ENCODE data around the gene ARHGAP9. TPM values are rescaled to one million over a fixed set of nuclear protein-coding genes. Genes with fewer than 3 reads are reported as not detected.
"Not testable (repeated sequence)": the region's sequence is repeated elsewhere in the genome, so short reads cannot be mapped to it uniquely, and the experiment has no call there.

Gene ARHGAP9
- total RNA-seq, 1 donor from 2014 or later = 0.18 TPM

DNA sequence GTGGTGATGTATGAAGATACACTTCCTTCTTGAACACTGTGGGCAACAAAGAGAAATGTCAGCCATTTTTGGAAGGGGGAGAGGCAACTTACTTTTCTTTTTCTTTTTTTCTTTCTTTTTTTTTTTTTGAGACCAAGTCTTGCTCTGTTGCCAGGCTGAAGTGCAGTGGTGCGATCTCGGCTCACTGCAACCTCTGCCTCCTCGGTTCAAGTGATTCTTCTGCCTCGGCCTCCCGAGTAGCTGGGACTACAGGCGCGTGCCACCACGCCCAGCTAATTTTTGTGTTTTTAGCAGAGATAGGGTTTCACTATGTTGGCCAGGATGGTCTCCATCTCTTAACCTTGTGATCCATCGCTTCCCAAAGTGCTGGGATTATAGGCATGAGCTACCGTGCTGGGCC, 38.1 kb upstream of the ARHGAP9 start:
- not testable (repeated sequence) for DNase-seq (ENCODE audit: extremely low read depth, low read depth, low spot score)

DNA sequence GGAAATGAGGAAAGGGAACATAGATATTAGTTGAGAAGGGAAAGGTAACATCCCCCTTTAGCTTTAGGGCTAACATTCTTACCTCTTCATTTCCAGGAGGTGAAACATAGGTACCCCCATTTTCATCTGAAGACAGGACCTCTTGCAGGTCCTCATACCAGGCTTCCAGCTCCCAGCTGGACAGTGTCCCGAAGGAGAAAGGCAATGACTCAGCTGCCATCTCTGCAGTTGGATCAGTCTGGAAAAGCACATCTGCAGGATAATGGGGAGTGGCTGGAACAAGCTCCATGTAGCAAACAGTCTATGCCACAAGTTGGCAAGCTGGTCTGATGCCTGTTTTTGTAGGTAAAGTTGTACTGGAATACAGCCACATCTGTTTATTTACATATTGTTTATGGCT, 37.5 kb upstream of the ARHGAP9 start:
- no peak for DNase-seq (ENCODE audit: extremely low read depth, low read depth, low spot score)

DNA sequence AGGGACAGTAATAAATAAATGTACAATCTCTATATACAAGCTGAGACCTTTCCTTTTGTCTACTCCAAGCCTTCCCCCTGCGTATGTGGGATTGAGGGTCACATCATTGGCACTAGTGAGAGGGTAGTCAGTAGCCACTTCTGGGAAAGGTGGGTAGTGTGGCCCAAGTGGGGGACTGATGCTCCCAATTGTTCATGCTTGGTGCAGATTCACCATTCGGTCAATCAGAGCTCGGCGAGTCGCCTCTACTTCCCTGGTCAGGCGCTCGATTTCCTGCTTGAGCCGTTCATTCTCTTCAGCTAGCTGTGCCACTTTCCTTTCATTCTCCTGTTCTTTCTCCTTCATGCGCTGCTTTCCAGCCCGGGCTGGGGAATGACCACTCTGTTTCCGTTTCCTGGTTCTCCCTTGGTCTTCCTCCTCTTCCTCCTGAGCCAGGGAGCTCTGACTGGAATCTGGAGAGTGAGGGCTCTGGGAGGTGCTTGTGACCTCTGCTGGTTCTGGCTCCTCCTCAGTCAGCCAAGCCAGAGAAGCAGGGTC, 37.0 kb upstream of the ARHGAP9 start:
- DNase-seq (ENCODE audit: extremely low read depth, low read depth, low spot score) = no peak

DNA sequence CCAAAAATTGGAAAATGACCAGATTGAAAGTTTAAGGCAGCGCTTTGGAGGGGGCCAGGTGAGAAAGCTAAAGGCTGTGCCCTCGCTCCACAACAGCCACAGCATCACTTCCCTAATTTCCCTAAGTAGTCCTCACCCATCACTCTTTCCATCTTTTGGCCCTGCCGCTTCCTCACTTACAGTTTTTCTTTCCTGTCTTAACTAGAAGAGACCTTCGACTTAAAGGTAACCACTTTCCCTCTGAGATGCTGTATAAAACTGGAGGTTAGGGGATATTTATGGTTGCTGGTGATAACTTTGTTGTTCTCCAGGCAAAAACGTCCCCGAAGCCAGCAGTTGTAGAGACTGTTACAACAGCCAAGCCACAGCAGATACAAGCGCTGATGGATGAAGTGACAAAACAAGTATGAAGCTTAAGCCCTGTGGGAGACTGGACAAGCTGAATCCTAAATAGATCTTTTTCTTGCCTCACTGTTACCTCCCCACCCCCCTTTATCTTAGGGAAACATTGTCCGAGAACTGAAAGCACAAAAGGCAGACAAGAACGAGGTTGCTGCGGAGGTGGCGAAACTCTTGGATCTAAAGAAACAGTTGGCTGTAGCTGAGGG, 36.4 kb upstream of the ARHGAP9 start:
- no peak for DNase-seq (ENCODE audit: extremely low read depth, low read depth, low spot score)

GRCh38 chr12:57515408-57515933, 35.8 kb upstream of the ARHGAP9 start:
- DNase-seq (ENCODE audit: extremely low read depth, low read depth, low spot score) = no peak

DNA sequence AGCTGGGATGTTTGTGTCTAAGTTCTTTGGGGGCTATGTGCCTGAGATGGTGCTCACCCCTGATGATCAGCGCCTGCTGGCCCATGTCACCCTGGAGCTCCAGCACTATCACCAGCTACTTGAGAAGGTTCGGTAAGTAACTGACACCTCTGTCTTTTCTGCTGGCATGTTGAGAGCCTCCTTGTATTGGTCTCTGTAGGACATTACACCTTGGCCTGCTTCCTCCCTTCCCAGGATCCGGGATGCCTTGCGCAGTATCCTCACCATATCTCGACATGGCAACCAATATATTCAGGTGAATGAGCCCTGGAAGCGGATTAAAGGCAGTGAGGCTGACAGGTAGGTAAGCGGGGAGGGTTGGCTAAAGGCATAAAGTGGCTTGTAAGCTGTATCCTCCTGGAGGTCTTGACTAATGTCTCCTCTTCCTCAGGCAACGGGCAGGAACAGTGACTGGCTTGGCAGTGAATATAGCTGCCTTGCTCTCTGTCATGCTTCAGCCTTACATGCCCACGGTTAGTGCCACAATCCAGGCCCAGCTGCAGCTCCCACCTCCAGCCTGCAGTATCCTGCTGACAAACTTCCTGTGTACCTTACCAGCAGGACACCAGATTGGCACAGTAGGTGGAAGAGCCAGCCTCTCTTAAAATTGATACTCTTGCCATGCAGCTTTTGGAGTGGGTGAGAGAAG, 35.2 kb upstream of the ARHGAP9 start:
- no peak for DNase-seq (ENCODE audit: extremely low read depth, low read depth, low spot score)

- not testable (repeated sequence) for DNase-seq (ENCODE audit: extremely low read depth, low read depth, low spot score)
Measured at GRCh38 chr12:57514246-57514645, 34.6 kb upstream of the ARHGAP9 start.

DNA sequence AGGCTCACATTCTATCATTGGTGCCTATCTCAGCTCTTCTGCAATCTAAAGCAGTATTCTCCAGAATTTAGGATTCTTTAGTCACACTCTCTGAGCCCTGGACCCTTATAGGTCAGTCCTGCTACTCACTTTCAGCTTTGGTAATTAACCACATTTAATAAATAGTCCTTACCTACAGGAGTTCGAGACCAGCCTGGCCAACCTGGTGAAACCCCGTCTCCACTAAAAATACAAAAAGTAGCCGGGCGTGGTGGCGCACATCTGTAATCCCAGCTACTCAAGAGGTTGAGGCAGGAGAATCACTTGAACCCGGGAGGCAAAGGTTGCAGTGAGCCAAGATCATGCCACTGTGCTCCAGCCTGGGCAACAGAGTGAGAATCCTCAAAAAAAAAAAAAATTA, 34.0 kb upstream of the ARHGAP9 start:
- not testable (repeated sequence) for DNase-seq (ENCODE audit: extremely low read depth, low read depth, low spot score)

- DNase-seq (ENCODE audit: extremely low read depth, low read depth, low spot score) = no peak
Measured at GRCh38 chr12:57513266-57513665, 33.6 kb upstream of the ARHGAP9 start.

- no peak for DNase-seq (ENCODE audit: extremely low read depth, low read depth, low spot score)
Measured at GRCh38 chr12:57512665-57513064, 33.0 kb upstream of the ARHGAP9 start.

- no peak for DNase-seq (ENCODE audit: extremely low read depth, low read depth, low spot score)
Measured at GRCh38 chr12:57511588-57512325, 32.1 kb upstream of the ARHGAP9 start.

DNA sequence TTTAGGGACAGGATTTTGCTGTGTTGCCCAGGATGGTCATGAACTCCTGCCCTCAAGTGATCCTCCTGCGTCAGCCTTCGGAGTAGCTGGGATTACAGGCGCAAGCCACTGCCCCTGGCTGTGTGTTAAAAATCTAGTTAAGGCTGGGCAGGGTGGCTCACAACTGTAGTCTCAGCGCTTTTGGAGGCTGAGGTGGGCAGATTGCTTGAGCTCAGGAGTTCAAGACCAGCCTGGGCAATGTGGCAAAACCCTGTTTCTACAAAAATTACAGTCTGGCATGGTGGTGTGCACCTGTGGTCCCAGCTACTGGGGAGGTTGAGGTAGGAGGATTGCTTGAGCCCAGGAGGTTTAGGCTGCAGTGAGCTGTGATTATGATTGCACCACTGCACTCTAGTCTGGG, 31.5 kb upstream of the ARHGAP9 start:
- DNase-seq (ENCODE audit: extremely low read depth, low read depth, low spot score) = no peak

DNA sequence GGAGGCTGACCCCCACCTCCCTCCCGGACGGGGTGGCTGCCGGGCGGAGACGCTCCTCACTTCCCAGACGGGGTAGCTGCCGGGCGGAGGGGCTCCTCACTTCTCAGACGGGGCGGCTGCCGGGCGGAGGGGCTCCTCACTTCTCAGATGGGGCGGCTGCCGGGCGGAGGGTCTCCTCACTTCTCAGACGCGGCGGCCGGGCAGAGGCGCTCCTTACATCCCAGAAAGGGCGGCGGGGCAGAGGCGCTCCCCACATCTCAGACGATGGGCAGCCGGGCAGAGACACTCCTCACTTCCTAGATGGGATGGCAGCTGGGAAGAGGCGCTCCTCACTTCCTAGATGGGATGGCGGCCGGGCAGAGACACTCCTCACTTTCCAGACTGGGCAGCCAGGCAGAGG, 28.1 kb upstream of the ARHGAP9 start:
- DNase-seq (ENCODE audit: extremely low read depth, low read depth, low spot score) = not testable (repeated sequence)

GRCh38 chr12:57506541-57506940, 26.9 kb upstream of the ARHGAP9 start:
- not testable (repeated sequence) for DNase-seq (ENCODE audit: extremely low read depth, low read depth, low spot score)

DNA sequence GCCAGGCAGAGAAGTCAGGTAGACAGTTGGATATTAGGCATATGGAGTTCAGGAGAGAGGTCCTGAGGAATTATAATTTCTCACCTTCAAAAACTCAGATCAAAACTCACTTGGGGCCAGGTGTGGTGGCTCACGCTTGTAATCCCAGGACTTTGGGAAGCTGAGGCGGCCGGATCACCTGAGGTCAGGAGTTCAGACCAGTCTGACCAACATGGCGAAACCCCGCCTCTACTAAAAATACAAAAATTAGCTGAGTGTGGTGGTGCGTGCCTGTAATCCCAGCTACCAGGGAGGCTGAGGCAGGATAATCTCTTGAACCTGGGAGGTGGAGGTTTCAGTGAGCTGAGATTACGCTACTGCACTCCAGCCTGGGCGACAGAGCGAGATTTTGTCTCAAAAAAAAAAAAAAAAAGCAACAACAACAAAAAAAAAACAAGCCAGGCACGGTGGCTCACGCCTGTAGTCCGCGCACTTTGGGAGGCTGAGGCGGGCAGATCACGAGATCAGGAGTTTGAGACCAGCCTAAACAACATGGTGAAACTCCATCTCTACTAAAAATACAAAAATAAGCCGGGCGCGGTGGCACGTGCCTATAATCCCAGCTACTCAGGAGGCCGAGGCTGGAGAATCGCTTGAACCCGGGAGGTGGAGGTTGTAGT, 22.8 kb upstream of the ARHGAP9 start:
- not testable (repeated sequence) for DNase-seq (ENCODE audit: extremely low read depth, low read depth, low spot score)

DNA sequence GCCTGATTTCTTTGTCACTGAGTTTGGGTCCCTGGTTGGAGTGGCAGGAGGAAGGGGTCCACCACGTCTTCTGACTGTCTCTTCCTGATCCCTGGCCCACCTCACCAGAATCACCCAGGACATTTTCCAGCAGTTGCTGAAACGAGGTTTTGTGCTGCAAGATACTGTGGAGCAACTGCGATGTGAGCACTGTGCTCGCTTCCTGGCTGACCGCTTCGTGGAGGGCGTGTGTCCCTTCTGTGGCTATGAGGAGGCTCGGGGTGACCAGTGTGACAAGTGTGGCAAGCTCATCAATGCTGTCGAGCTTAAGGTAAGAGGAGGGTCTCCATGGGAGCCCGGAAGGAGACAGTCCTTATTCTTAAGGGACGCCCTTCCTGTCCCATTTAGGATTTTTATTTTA, 20.5 kb upstream of the ARHGAP9 start:
- DNase-seq (ENCODE audit: extremely low read depth, low read depth, low spot score) = no peak

GRCh38 chr12:57498571-57498970, 18.9 kb upstream of the ARHGAP9 start:
- no peak for DNase-seq (ENCODE audit: extremely low read depth, low read depth, low spot score)

GRCh38 chr12:57498132-57498502, 18.5 kb upstream of the ARHGAP9 start:
- DNase-seq (ENCODE audit: extremely low read depth, low read depth, low spot score) = no peak

GRCh38 chr12:57497223-57498131, 17.8 kb upstream of the ARHGAP9 start:
- no peak for DNase-seq (ENCODE audit: extremely low read depth, low read depth, low spot score)

DNA sequence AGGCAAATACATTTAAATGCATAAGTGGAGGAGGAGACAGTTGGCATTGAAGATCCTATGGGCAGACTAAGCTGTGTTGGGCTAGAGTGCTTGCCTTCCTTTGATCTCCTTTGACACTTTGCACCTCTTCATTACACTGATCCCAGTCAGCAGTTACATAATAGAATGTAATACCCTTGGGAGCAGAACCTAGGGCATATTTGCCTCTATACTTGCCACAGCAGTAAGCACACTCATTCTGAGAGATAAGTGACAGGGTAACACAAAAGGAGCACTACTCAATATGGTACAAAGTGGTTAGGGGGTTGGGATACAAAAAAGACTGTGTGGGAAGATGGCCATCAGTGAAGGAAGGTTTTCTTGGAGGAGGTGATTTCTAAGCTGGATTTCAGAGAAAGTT, 17.2 kb upstream of the ARHGAP9 start:
- no peak for DNase-seq (ENCODE audit: extremely low read depth, low read depth, low spot score)
